Tibial nerve (tissue), 4 donors: Measurements from ENCODE around the gene ENG. TPM values are rescaled to one million over a fixed set of nuclear protein-coding genes. Genes with fewer than 3 reads are reported as not detected.

ENCODE experiments used
- DNase-seq, 2 donors: peaks; one replicate each; pipeline ENCODE4 v3.0.0-alpha.2; 2019; ENCODE audit warnings: low spot score in 2 of 2
- H3K27ac ChIP-seq, 4 donors: fragments of 200-600 bp; sonication (generic) in 3 of 4; one replicate each; pipeline ENCODE4 v1.5.1; 2017 to 2019; ENCODE audit warnings: mild to moderate bottlenecking in 1 of 4
- H3K27me3 ChIP-seq, 2 donors: fragments of 200-600 bp; sonication (generic) in 1 of 2; one replicate each; pipeline versions ENCODE4 v1.5.1 to v1.6.0; 2017 to 2019
- H3K36me3 ChIP-seq, 3 donors: fragments of 200-600 bp; sonication (generic); one replicate each; pipeline ENCODE4 v1.5.1; 2018 to 2019
- H3K4me1 ChIP-seq, 4 donors: fragments of 200-600 bp; sonication (generic) in 3 of 4; one replicate each; pipeline ENCODE4 v1.5.1; 2017 to 2019
- H3K4me3 ChIP-seq, 4 donors: fragments of 200-600 bp; sonication (generic) in 3 of 4; one replicate each; pipeline ENCODE4 v1.5.1; 2017 to 2019; ENCODE audit warnings: mild to moderate bottlenecking in 1 of 4, moderate library complexity in 1 of 4
- H3K9me3 ChIP-seq, 4 donors: fragments of 200-600 bp; sonication (generic) in 3 of 4; one replicate each; pipeline ENCODE4 v1.5.1; 2017 to 2019
- EP300 ChIP-seq, 2 donors: sonication (generic); formaldehyde crosslinking; IDR thresholded peaks; one replicate each; pipeline ENCODE4 v1.6.1; 2017; ENCODE audit warnings: antibody characterized with exemption in 2 of 2, mild to moderate bottlenecking in 1 of 2
- POLR2A ChIP-seq, 2 donors: fragments of 450-650 bp; IDR thresholded peaks; one replicate each; pipeline ENCODE4 v1.6.1; 2017; ENCODE audit warnings: antibody characterized with exemption in 2 of 2, mild to moderate bottlenecking in 2 of 2, moderate library complexity in 2 of 2
- WGBS, 2 donors: methylation state at CpG; one replicate each; pipeline ENCODE4 v1.1.5; 2018; 5-methylcytosine and 5-hydroxymethylcytosine counted together
- total RNA-seq, 4 donors: library from RNA; depleted of rRNA; stranded (reverse); fragments of >200 nt; gene quantifications; one replicate each; pipeline ENCODE4 v1.1.0, GENCODE V29; 2016
- TF ChIP-seq, protein P1 (sequence below), 5 experiments: fragments of 200-600 bp in 3 of 5; fragments of 450-650 bp in 2 of 5; sonication (generic) in 3 of 5; IDR thresholded peaks; one replicate each; pipeline ENCODE4 v1.5.1; 2016 to 2019; ENCODE audit warnings: antibody characterized with exemption in 5 of 5, mild to moderate bottlenecking in 3 of 5, moderate library complexity in 2 of 5

ENG gene
- total RNA-seq, 4 donors from 2014 or later = 24.9 to 137 (median 85.6) TPM

DNA sequence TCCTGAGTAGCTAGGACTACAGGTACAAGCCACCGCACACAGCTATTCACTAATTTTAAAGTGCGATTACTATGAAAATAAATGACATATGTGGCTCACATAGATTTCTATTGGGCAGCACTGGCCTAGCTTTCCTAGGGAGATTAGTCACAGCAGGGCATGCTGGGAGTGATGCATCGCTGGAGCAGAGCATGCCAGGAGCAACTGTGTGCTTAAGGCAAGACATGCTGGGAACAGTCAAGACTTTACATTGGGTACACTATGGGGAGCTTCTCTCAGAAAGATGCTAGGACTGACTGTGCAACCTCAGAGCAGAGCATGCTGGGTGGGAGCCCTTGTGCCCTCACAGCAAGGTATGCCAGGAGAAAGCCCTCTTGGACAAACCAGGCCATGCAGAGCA is 35.6 kb upstream of the ENG start:
- no peak for TF ChIP-seq EP300 (IDR thresholded peaks at IDR 0.05)
- TF ChIP-seq POLR2A (IDR thresholded peaks at IDR 0.05) = no peak
- TF ChIP-seq, protein P1, sequence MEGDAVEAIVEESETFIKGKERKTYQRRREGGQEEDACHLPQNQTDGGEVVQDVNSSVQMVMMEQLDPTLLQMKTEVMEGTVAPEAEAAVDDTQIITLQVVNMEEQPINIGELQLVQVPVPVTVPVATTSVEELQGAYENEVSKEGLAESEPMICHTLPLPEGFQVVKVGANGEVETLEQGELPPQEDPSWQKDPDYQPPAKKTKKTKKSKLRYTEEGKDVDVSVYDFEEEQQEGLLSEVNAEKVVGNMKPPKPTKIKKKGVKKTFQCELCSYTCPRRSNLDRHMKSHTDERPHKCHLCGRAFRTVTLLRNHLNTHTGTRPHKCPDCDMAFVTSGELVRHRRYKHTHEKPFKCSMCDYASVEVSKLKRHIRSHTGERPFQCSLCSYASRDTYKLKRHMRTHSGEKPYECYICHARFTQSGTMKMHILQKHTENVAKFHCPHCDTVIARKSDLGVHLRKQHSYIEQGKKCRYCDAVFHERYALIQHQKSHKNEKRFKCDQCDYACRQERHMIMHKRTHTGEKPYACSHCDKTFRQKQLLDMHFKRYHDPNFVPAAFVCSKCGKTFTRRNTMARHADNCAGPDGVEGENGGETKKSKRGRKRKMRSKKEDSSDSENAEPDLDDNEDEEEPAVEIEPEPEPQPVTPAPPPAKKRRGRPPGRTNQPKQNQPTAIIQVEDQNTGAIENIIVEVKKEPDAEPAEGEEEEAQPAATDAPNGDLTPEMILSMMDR (IDR thresholded peaks at IDR 0.05) = no peak
- H3K4me1 ChIP-seq = peaks cover 0 to 20% (median 12%) of the 10 kb centered on the region in 4 donors
- H3K9me3 ChIP-seq = peaks cover 0 to 13% (median 0%) of the 10 kb centered on the region in 4 donors
- 94 to 98% methylated on average over 3 of the region's 3 CpGs for WGBS, 2 donors
- no peak overlapping the region for H3K4me3 ChIP-seq
- H3K27me3 ChIP-seq = no peaks in the 10 kb centered on the region
- DNase-seq = no peak
- H3K36me3 ChIP-seq = peaks cover 9 to 100% (median 50%) of the 10 kb centered on the region in 3 donors
- no peak overlapping the region for H3K27ac ChIP-seq

DNA sequence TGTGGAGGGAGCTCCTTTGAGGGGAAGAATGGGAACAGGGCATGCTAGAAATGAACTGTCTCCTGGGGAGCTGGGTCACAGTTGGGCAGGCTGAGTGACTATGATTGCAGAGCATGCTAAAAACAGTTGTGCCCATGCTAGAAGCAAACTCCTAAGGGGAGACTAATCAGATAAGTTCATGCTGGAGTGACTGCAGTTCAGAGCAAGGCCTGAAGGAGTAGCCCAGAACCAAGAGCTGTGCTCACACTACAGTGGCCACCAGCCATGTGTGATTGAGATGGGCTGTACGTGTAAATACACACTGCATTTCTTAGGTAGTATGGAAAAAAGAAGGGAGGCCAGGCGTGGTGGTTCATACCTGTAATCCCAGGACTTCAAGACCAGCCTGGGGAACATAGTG is 33.3 kb upstream of the ENG start:
- Histone ChIP-seq H3K27ac (peak overlapping the region in 1 of 4 donors; percentile 11), H3K4me3 (no peak overlapping the region), H3K36me3 (peaks cover 9 to 96% (median 28%) of the 10 kb centered on the region in 3 donors), H3K27me3 (no peaks in the 10 kb centered on the region), H3K4me1 (peaks cover 0 to 35% (median 14%) of the 10 kb centered on the region in 4 donors), H3K9me3 (peaks cover 0 to under 1% (median 0%) of the 10 kb centered on the region in 4 donors)
- TF ChIP-seq EP300 (IDR thresholded peaks at IDR 0.05) (no peak), POLR2A (IDR thresholded peaks at IDR 0.05) (no peak)
- TF ChIP-seq, protein P1 (IDR thresholded peaks at IDR 0.05) = no peak
- no peak for DNase-seq
- WGBS, 2 donors = 66 to 76% methylated on average over 2 of the region's 2 CpGs

DNA sequence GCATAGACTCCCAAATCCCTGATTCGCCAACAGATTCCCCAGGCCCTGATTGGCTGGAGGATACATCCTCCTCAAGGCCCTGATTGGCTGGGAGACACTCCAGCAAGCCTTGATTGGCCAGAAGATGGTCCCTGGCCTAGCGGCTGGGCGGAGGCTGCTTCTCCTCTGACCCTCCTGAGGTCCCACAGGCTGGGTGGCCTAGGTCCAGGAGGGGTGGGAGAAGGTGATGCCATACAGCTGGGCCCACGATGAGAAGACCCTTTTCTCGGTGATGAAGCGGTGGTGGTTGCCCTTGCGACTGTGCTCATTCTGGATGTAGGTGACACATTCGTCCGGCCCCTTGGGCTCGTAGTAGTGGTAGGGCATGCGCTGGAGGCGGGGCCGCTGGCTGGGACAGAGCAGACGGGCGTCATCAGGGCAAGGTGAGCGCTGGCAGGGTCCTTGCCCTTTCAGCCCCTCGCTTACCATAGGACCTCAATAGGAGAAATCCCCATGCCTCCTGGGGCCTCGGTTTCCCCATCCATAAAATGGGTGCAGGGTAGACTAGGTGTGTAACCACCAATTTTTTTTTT is 32.0 kb upstream of the ENG start:
- DNase-seq = no peak
- H3K9me3 ChIP-seq = no peaks in the 10 kb centered on the region
- H3K36me3 ChIP-seq = peaks cover 9 to 90% (median 27%) of the 10 kb centered on the region in 3 donors

DNA sequence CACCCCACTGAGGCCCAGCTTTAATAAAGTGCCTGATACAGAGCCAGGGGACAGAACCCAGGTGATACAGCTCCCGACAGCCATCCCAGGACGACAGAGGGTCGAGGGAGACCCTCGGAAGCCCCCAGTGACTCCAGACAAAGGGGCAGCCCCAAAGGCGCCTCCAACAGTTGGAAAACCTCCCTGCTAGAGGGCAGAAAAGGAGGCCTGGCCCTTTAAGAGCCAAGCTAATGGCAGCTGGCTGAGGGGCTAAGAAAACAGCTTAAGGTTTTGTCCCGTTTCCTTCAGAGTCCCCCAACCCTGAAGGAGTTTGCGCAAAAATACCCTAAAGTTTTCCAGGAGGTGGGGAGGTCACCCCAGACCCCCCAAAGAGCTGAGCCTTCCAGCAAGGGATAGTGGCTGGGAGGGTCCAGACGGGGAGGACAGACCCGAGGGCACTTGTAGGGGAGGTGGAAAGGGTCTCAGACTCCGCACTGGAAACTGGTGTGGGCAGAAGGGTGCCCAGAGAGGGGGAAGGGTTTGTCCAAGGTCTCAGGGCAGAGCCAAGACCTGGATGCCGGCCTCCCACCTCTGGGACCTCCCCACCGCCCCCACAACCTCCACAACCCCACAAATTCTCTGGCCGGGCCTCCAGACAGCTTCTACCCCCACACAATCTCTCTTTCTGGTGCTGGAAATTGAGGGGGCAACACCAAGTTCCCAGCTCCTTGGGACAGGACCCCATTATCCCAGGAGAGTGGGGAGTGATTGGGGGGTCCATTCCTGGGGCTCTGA is 31.2 kb upstream of the ENG start:
- peaks cover 0 to 35% (median 14%) of the 10 kb centered on the region in 4 donors for H3K4me1 ChIP-seq
- WGBS, 2 donors = 55 to 63% methylated on average over 8 to 13 of the region's 13 CpGs
- no peaks in the 10 kb centered on the region for H3K27me3 ChIP-seq
- TF ChIP-seq POLR2A (IDR thresholded peaks at IDR 0.05) (no peak), EP300 (IDR thresholded peaks at IDR 0.05) (no peak)
- TF ChIP-seq, protein P1 (IDR thresholded peaks at IDR 0.05) = no peak
- no peak overlapping the region for H3K4me3 ChIP-seq
- peaks cover 9 to 82% (median 24%) of the 10 kb centered on the region in 3 donors for H3K36me3 ChIP-seq
- peak overlapping the region in 3 of 4 donors; percentile 43 to 76 (median 63) for H3K27ac ChIP-seq
- H3K9me3 ChIP-seq = no peaks in the 10 kb centered on the region
- DNase-seq = no peak

More for the DNA sequence above, 32.0 kb upstream of the ENG start:
- WGBS, 2 donors = 95 to 97% methylated on average over 15 to 18 of the region's 18 CpGs
- Histone ChIP-seq H3K27ac (peak overlapping the region in 2 of 4 donors; percentile 63 to 76), H3K27me3 (no peaks in the 10 kb centered on the region), H3K4me1 (peaks cover 0 to 35% (median 14%) of the 10 kb centered on the region in 4 donors), H3K4me3 (no peak overlapping the region)
- TF ChIP-seq POLR2A (IDR thresholded peaks at IDR 0.05) (no peak), EP300 (IDR thresholded peaks at IDR 0.05) (no peak)
- TF ChIP-seq, protein P1 (IDR thresholded peaks at IDR 0.05) = no peak

DNA sequence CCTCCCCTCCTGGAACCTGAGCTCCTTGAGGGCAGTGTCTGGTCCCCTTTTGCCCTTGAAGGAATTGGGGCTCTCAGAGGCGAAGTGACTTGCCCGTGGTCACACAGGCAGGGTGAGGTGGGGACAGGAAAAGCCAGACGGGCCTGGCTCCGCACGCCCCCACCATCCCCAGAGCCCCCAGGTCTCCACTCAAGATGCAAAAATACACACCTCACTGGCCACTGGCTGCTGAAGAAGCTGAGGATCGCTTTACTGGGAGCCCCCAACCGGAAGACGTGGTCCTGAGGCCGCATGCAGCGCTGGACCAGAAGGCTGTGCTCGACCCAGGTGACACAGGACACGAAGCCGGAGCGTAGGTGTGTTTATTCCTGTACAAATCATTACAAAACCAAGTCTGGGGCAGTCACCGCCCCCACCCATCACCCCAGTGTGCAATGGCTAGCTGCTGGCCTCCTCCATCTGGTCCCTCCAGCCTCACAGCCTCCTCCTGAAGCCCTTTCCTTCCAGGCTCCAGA is 30.6 kb upstream of the ENG start:
- Histone ChIP-seq H3K4me3 (no peak overlapping the region), H3K4me1 (peaks cover 0 to 35% (median 14%) of the 10 kb centered on the region in 4 donors), H3K27ac (peak overlapping the region; percentile 25 to 76 (median 53)), H3K27me3 (no peaks in the 10 kb centered on the region), H3K36me3 (peaks cover 7 to 75% (median 18%) of the 10 kb centered on the region in 3 donors), H3K9me3 (no peaks in the 10 kb centered on the region)
- WGBS, 2 donors = 65 to 72% methylated on average over 15 of the region's 15 CpGs
- no peak for DNase-seq
- TF ChIP-seq, protein P1 (IDR thresholded peaks at IDR 0.05) = no peak
- no peak for TF ChIP-seq POLR2A (IDR thresholded peaks at IDR 0.05)
- TF ChIP-seq EP300 (IDR thresholded peaks at IDR 0.05) = no peak
